H1 (cell line): ENCODE results near the gene MAPK4. TPM values are rescaled to one million over a fixed set of nuclear protein-coding genes. Genes with fewer than 3 reads are reported as not detected.

Source experiments
- CTCF ChIA-PET: fragments of 300-600 bp; sonication (Branson Sonifier 250); formaldehyde crosslinking; loops from one replicate; lab custom pipeline; 2021; ENCODE audit not compliant: partially characterized antibody; lab: Charles Lee
- POLR2A ChIA-PET: fragments of 300-600 bp; sonication (Branson Sonifier 250); formaldehyde crosslinking; loops from one replicate; lab custom pipeline; 2021; ENCODE audit warnings: inconsistent platforms; ENCODE audit not compliant: partially characterized antibody; lab: Charles Lee
- DNase-seq, 2 experiments: peaks; one replicate each; pipeline versions ENCODE4 v3.0.0 to v3.0.0-alpha.2; 2010 to 2022; ENCODE audit warnings: low spot score in 2 of 2, low read depth in 1 of 2, mixed read lengths in 1 of 2
- FAIRE-seq: peaks from 2 replicates; lab custom pipeline; 2011; peaks lifted over from hg19 to GRCh38; lab: Jason Lieb, UNC
- H2AFZ ChIP-seq: 2 replicates; pipeline ENCODE4 v1.8.1; 2012; ENCODE audit warnings: low read length, inconsistent platforms
- H2AK5ac ChIP-seq: 2 replicates; pipeline ENCODE4 v1.6.1; 2013; ENCODE audit warnings: low read depth, low read length
- H2BK120ac ChIP-seq: replicated peaks from 2 replicates; pipeline ENCODE3; 2013; ENCODE audit warnings: low read depth, low read length, inconsistent platforms
- H2BK12ac ChIP-seq: 2 replicates; pipeline ENCODE4 v1.6.1; 2013; ENCODE audit warnings: low read depth, low read length
- H2BK15ac ChIP-seq: 2 replicates; pipeline ENCODE4 v1.6.1; 2013; ENCODE audit warnings: low read length
- H2BK20ac ChIP-seq: 2 replicates; pipeline ENCODE4 v1.6.1; 2013; ENCODE audit warnings: low read length
- H2BK5ac ChIP-seq: 2 replicates; pipeline ENCODE4 v1.6.1; 2013; ENCODE audit warnings: low read depth, low read length
- H3K14ac ChIP-seq: 2 replicates; pipeline ENCODE4 v1.6.1; 2013; ENCODE audit warnings: inconsistent platforms; ENCODE audit not compliant: insufficient read length
- H3K18ac ChIP-seq: 2 replicates; pipeline ENCODE4 v1.6.1; 2013; ENCODE audit warnings: low read length; ENCODE audit errors: extremely low read depth
- H3K23ac ChIP-seq: 2 replicates; pipeline ENCODE4 v1.6.1; 2013; ENCODE audit warnings: inconsistent platforms; ENCODE audit not compliant: insufficient read length
- H3K23me2 ChIP-seq: 2 replicates; pipeline ENCODE4 v1.6.1; 2013; ENCODE audit warnings: low read depth, low read length
- H3K27ac ChIP-seq: 2 replicates; pipeline ENCODE4 v1.6.1; 2011; ENCODE audit warnings: low read depth, low read length, inconsistent platforms
- H3K27me3 ChIP-seq, 4 experiments: replicated peaks in 1 of 4; 1 replicate in 1 of 4; 2 replicates in 3 of 4; pipeline versions ENCODE4 v1.6.1 to v1.8.1; 2011 to 2013; ENCODE audit warnings: low read length in 3 of 4, mild to moderate bottlenecking in 3 of 4, inconsistent platforms in 2 of 4, mixed read lengths in 2 of 4, moderate library complexity in 1 of 4; ENCODE audit not compliant: control insufficient read depth in 3 of 4, insufficient read depth in 3 of 4; ENCODE audit errors: extremely low read depth in 1 of 4
- H3K36me3 ChIP-seq, 4 experiments: 2 replicates each; pipeline versions ENCODE4 v1.6.1 to v1.8.1; 2011 to 2013; ENCODE audit warnings: mild to moderate bottlenecking in 4 of 4, low read length in 3 of 4, moderate library complexity in 2 of 4, control low read depth in 1 of 4, inconsistent platforms in 1 of 4; ENCODE audit not compliant: insufficient read depth in 4 of 4, control insufficient read depth in 2 of 4
- H3K4ac ChIP-seq: replicated peaks from 2 replicates; pipeline ENCODE3; 2013; ENCODE audit warnings: low read length, low read depth, mixed read lengths, inconsistent platforms; ENCODE audit not compliant: insufficient read length
- H3K4me1 ChIP-seq, 4 experiments: replicated peaks in 1 of 4; 1 replicate in 1 of 4; 2 replicates in 3 of 4; pipeline versions ENCODE4 v1.6.1 to v1.8.1; 2011 to 2013; ENCODE audit warnings: low read length in 3 of 4, inconsistent platforms in 2 of 4, mixed read lengths in 1 of 4; ENCODE audit not compliant: insufficient read depth in 4 of 4, control insufficient read depth in 3 of 4
- H3K4me2 ChIP-seq, 2 experiments: 2 replicates each; pipeline versions ENCODE4 v1.6.1 to v1.8.1; 2011 to 2013; ENCODE audit warnings: low read depth in 2 of 2, low read length in 2 of 2, control low read depth in 1 of 2, inconsistent platforms in 1 of 2, mild to moderate bottlenecking in 1 of 2; ENCODE audit not compliant: insufficient read depth in 1 of 2
- H3K4me3 ChIP-seq, 4 experiments: fragments of 200-600, 300-600 bp in 1 of 4; sonication (generic), shearing (Covaris generic), sonication (Bioruptor Twin) in 1 of 4; 2 replicates each; pipeline versions ENCODE4 v1.5.1 to v1.8.1; 2011 to 2016; ENCODE audit warnings: low read length in 4 of 4, low read depth in 3 of 4, control low read depth in 2 of 4, inconsistent platforms in 2 of 4, mild to moderate bottlenecking in 2 of 4, mixed read lengths in 1 of 4, moderate library complexity in 1 of 4; ENCODE audit not compliant: insufficient read depth in 2 of 4; ENCODE audit errors: extremely low read depth in 1 of 4
- H3K56ac ChIP-seq: replicated peaks from 2 replicates; pipeline ENCODE3; 2013; ENCODE audit warnings: low read depth, mild to moderate bottlenecking, mixed read lengths, low read length, inconsistent platforms; ENCODE audit not compliant: insufficient read length
- H3K79me1 ChIP-seq: 2 replicates; pipeline ENCODE4 v1.6.1; 2013; ENCODE audit warnings: low read depth, low read length, control low read depth
- H3K79me2 ChIP-seq, 2 experiments: 2 replicates each; pipeline versions ENCODE4 v1.6.1 to v1.8.1; 2012 to 2013; ENCODE audit warnings: low read length in 2 of 2, mild to moderate bottlenecking in 2 of 2, inconsistent platforms in 1 of 2; ENCODE audit not compliant: insufficient read depth in 2 of 2, control insufficient read depth in 1 of 2
- H3K9ac ChIP-seq, 4 experiments: replicated peaks in 1 of 4; 1 replicate in 1 of 4; 2 replicates in 3 of 4; pipeline versions ENCODE4 v1.6.1 to v1.8.1; 2011 to 2013; ENCODE audit warnings: low read depth in 3 of 4, low read length in 3 of 4, control low read depth in 2 of 4, mild to moderate bottlenecking in 2 of 4, moderate library complexity in 2 of 4, inconsistent platforms in 1 of 4; ENCODE audit errors: extremely low read depth in 1 of 4
- H3K9me3 ChIP-seq, 2 experiments: 2 replicates each; pipeline versions ENCODE4 v1.6.1 to v1.8.1; 2012 to 2013; ENCODE audit warnings: mild to moderate bottlenecking in 2 of 2, moderate library complexity in 2 of 2, control low read depth in 1 of 2, inconsistent platforms in 1 of 2, low read depth in 1 of 2, low read length in 1 of 2, mixed read lengths in 1 of 2; ENCODE audit not compliant: insufficient read depth in 2 of 2
- H4K20me1 ChIP-seq, 2 experiments: replicated peaks in 1 of 2; 2 replicates each; pipeline versions ENCODE3 to v1.8.1; 2011 to 2013; ENCODE audit warnings: inconsistent platforms in 2 of 2, low read length in 2 of 2, mild to moderate bottlenecking in 1 of 2; ENCODE audit not compliant: insufficient read depth in 2 of 2, control insufficient read depth in 1 of 2
- H4K5ac ChIP-seq: 2 replicates; pipeline ENCODE4 v1.6.1; 2013; ENCODE audit warnings: low read length, low read depth, mixed read lengths, inconsistent platforms; ENCODE audit not compliant: insufficient read length
- H4K8ac ChIP-seq: 2 replicates; pipeline ENCODE4 v1.8.0; 2013; ENCODE audit warnings: mild to moderate bottlenecking, moderate library complexity, low read length, inconsistent platforms; ENCODE audit not compliant: insufficient read depth; ENCODE audit errors: extremely low read depth
- H4K91ac ChIP-seq: replicated peaks from 2 replicates; pipeline ENCODE3; 2013; ENCODE audit warnings: low read length, mixed read lengths, inconsistent platforms; ENCODE audit not compliant: insufficient read length
- CTBP2 ChIP-seq: IDR thresholded peaks from 2 replicates; pipeline ENCODE4 v1.7.0; 2011; ENCODE audit warnings: borderline replicate concordance, mild to moderate bottlenecking, moderate library complexity, mixed read lengths, low read length; ENCODE audit not compliant: insufficient read depth, insufficient read length
- GTF2F1 ChIP-seq: IDR thresholded peaks from 2 replicates; pipeline ENCODE4 v1.6.1; 2012; ENCODE audit warnings: low read depth, low read length, improper control_type of control experiment, borderline replicate concordance
- NANOG ChIP-seq: IDR thresholded peaks from 2 replicates; pipeline ENCODE4 v1.6.1; 2011; ENCODE audit warnings: low read length, low read depth, mild to moderate bottlenecking, inconsistent platforms; ENCODE audit not compliant: insufficient read depth, poor library complexity, severe bottlenecking
- SAP30 ChIP-seq: fragments of 300-600 bp; sonication (generic); IDR thresholded peaks from 2 replicates; pipeline ENCODE4 v1.7.1; 2012; ENCODE audit warnings: low read length, moderate library complexity, mild to moderate bottlenecking, inconsistent platforms; ENCODE audit not compliant: insufficient read depth, insufficient replicate concordance
- WGBS, 2 experiments: shearing (Covaris generic) in 1 of 2; methylation state at CpG; one replicate each; pipeline versions ENCODE4 v1.1.6 to v1.1.7; 2013 to 2015; ENCODE audit warnings: low lambda C conversion rate in 2 of 2, mixed read lengths in 2 of 2, inconsistent platforms in 1 of 2, low coverage in 1 of 2, missing lambda C conversion rate in 1 of 2; ENCODE audit not compliant: insufficient replicate concordance in 2 of 2, insufficient coverage in 1 of 2, insufficient read length in 1 of 2; ENCODE audit errors: extremely low coverage in 1 of 2, missing lambda C conversion rate in 1 of 2; 5-methylcytosine and 5-hydroxymethylcytosine counted together
- polyA plus RNA-seq, 7 experiments: library from polyadenylated mRNA; depleted of rRNA in 3 of 7; stranded (reverse) in 5 of 7; unstranded in 2 of 7; fragments of >200 nt in 5 of 7; fragments of 200-250 nt in 2 of 7; gene quantifications; 1 replicate in 5 of 7; 2 replicates in 1 of 7; 4 replicates in 1 of 7; pipeline versions ENCODE4 v1.2.1 to v1.2.3, GENCODE V29; 2011 to 2013; ENCODE audit warnings: missing spikeins in 2 of 7, mixed read lengths in 2 of 7
- total RNA-seq: library from RNA; stranded (reverse); fragmentation: NEBNext Ultra II Directional; extraction: Animal tissue kit (Norgen Biotek cat#: 25700); gene quantifications from 2 replicates; pipeline ENCODE4 v1.2.1, GENCODE V29; 2021
- TF ChIP-seq, protein P1 (sequence below): IDR thresholded peaks from 2 replicates; pipeline ENCODE4 v1.6.1; 2011; ENCODE audit warnings: low read length, improper control_type of control experiment

MAPK4 gene
- total and polyA plus RNA-seq, 2 of the 8 experiments (the other 6 are each of a cell fraction or from before 2014, with no cell fraction given), result 3.2 to 3.7 TPM

DNA sequence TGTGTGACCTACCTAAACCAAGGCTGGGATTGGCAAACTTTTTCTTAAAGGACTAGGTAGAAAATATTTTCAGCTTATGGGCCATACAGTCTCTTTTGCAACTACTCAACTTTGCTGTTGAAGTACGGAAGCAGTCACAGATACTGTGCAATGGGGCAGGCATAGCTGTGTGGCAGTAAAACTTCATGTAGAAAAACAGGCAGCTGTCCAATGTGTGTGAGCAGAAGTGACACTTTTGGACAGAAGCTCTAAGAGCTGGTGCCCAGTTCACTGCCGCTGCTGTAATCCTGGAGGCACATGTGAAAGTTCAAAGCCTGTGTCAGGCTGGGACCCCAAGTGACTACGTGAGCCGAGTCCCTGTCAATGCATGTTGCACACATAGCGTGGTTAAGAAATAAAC is 46.7 kb downstream of the MAPK4 start:
- Histone ChIP-seq H3K9ac (no peak overlapping the region), H3K23me2 (no peaks in the 10 kb centered on the region), H2BK20ac (no peak overlapping the region), H4K5ac (no peak overlapping the region), H3K36me3 (no peaks in the 10 kb centered on the region), H3K4me2 (no peak overlapping the region), H3K4me3 (no peak overlapping the region), H3K27me3 (no peaks in the 10 kb centered on the region), H3K9me3 (peaks cover 7% of the 10 kb centered on the region in 2 experiments; a peak in 3 of 4 replicates), H4K91ac (no peak overlapping the region), H3K27ac (no peak overlapping the region), H3K56ac (no peak overlapping the region), H2AK5ac (no peak overlapping the region), H2AFZ (no peak overlapping the region), H3K4ac (no peak overlapping the region), H4K8ac (no peak overlapping the region), H3K14ac (no peak overlapping the region), H2BK12ac (no peak overlapping the region), H2BK15ac (no peak overlapping the region), H3K18ac (no peak overlapping the region), H3K23ac (no peak overlapping the region), H4K20me1 (peaks cover 0 to 1% of the 10 kb centered on the region in 2 experiments), H3K79me1 (no peaks in the 10 kb centered on the region), H2BK5ac (no peak overlapping the region), H3K4me1 (no peaks in the 10 kb centered on the region), H3K79me2 (no peaks in the 10 kb centered on the region), H2BK120ac (no peak overlapping the region)
- DNase-seq, result no peak
- 90% methylated on average over 5 of the region's 5 CpGs; no CpG with 5 or more reads in 1 of the 2 experiments for WGBS, 2 experiments
- CTCF ChIA-PET, result interaction anchor here (0.8 to 1.2 kb wide), 2 partner anchors 15 to 57 kb away, joined by 3 read pairs; no protein-coding TSS in a partner anchor
- TF ChIP-seq SAP30 (no peak), NANOG (no peak), CTBP2 (no peak), GTF2F1 (no peak)
- TF ChIP-seq, protein P1, sequence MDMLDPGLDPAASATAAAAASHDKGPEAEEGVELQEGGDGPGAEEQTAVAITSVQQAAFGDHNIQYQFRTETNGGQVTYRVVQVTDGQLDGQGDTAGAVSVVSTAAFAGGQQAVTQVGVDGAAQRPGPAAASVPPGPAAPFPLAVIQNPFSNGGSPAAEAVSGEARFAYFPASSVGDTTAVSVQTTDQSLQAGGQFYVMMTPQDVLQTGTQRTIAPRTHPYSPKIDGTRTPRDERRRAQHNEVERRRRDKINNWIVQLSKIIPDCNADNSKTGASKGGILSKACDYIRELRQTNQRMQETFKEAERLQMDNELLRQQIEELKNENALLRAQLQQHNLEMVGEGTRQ, result no peak
- FAIRE-seq, result no peak
- POLR2A ChIA-PET, result no interaction called here
